Ecto neural progenitor cell (in vitro differentiated cells): ENCODE measurements around the gene SPECC1L.

ENCODE experiments used
- DNase-seq: peaks from one replicate; pipeline ENCODE4 v3.0.0-alpha.2; 2018; ENCODE audit warnings: low spot score

Gene SPECC1L

DNA sequence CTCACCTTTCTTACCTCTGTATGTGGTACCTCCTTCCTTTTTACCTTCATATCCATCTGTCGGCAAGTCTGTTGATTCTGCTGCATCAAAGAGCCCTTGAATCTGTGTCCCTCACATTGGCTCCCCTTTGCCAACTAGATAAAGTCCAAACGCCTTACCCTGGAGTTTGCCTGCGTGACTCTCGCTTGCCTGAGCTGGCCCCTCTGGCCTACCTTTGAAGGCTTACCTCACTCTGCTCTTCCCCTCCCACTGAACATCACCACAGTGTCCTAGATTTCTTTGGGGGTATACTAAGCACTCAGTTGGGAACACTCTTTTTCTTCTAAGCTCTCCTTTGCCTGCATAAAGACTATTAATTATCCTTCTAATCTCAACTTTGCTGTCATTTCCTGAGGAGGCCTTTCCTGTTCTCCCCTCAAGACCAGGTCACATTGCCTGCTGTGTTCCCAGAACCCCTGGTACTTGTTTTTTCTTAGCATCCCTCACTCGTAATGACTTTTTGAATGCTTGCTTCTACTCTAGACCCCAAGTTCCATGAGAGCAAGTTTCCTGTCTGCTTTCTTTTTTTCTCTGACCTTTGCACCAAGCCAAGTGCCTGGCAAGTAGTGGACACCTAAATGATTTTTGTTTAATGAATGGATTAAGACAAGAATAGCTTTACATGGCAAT lies 89.0 kb downstream of the SPECC1L start:
- DNase-seq: no peak

- no peak for DNase-seq
These were observed 91.5 kb downstream of the SPECC1L start for GRCh38 chr22:24361976-24362646.

DNA sequence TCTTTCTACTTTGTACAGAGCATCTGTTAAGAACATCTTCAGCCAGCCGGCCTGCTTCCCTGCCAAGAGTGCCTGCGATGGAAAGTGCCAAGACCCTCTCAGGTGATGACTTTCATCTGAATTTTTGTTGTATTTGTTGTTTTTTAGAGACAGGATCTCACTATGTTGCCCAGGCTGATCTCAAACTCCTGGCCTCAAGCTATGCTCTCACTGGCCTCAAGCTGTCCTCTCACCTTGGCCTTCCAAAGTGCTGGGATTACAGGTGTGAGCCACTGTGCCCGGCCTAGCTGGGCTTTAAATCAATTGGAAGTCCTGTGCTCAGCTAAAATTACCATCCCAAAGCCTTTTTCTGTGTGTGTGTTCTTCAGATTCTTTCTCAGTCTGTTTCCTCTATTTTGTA lies 92.6 kb downstream of the SPECC1L start:
- no peak for DNase-seq

DNA sequence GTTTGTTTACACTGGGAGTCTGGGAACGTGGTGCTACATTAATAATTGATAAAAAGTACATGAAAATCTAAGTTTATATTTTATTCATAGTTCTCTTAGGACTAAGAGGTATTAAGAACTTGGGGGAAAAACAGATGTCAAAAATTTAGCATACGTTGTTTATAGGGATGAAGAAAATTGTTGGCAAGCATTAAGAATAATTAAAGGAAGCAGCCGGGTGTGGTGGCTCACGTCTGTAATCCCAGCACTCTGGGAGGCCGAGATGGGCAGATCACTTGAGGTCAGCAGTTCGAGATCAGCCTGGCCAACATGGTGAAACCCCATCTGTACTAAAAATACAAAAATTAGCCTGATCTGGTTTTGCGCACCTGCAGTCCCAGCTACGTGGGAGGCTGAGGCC lies 96.1 kb downstream of the SPECC1L start:
- no peak for DNase-seq

GRCh38 chr22:24367841-24368240 lies 97.2 kb downstream of the SPECC1L start:
- no peak for DNase-seq

GRCh38 chr22:24370401-24370800 lies 99.8 kb downstream of the SPECC1L start:
- no peak for DNase-seq

GRCh38 chr22:24376002-24376401 lies 105.4 kb downstream of the SPECC1L start:
- no peak for DNase-seq

GRCh38 chr22:24376586-24376985 lies 106.0 kb downstream of the SPECC1L start:
- DNase-seq: no peak

GRCh38 chr22:24379536-24379935 lies 108.9 kb downstream of the SPECC1L start:
- DNase-seq: no peak

GRCh38 chr22:24380220-24380904 lies 109.7 kb downstream of the SPECC1L start:
- DNase-seq: no peak

DNA sequence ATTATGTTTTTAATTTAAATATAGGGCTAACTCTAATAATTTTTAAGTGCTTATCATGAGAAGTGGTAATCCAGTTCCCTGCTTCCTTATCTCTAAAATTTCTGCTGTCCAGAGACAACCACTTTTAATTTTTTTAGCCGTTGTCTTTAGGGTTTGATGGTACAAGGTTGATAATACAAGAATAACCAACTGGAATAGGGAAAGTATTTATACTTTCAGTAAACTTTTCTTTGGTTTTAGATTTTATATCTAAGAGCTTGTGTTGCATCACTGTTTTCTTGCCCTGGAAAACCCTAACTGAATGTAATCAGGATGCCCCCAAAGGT lies 110.2 kb downstream of the SPECC1L start:
- no peak for DNase-seq

GRCh38 chr22:24383061-24383460 lies 112.4 kb downstream of the SPECC1L start:
- no peak for DNase-seq

DNA sequence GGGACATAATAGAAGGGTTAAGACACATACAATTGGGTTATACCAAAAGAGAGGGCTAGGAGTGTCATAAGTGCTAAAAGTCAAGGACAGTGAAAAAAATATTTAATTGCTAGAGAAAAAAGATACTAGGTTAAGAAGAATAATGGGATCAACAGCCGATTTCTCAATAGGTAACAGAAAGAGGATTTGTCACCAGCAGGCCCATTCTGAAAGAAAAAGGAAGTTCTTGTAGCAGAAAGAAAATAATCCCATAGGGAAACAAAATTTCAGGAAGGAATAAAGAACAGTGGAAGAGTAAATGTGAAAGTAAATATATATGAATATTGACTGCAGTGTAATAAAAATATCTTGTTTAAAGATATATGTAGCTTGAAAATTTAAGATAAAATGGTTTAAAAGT lies 113.5 kb downstream of the SPECC1L start:
- no peak for DNase-seq

DNA sequence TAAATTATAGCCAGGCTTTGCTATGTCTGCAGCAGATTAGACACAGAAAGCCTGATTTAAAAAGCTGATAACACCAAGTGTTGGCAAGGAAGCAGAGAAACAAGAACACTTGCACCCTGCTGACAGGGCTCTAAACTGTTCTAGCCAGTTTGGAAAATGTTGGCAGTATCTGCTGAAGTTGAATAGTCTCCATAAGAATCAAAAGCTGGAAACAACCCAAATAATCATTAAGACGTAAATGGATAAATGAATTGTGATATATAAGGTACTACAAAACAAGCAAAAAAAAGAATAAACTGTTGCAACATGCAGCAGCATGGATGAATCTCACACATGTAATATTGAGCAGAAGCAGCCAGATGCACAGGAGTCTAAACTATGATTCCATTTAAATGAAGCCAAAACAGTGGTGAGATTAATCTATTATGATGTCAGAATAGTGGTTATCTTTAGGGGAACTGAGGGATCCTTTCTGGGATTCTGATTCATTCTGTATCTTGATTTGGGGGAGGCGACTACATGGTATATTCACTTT lies 116.4 kb downstream of the SPECC1L start:
- no peak for DNase-seq

DNA sequence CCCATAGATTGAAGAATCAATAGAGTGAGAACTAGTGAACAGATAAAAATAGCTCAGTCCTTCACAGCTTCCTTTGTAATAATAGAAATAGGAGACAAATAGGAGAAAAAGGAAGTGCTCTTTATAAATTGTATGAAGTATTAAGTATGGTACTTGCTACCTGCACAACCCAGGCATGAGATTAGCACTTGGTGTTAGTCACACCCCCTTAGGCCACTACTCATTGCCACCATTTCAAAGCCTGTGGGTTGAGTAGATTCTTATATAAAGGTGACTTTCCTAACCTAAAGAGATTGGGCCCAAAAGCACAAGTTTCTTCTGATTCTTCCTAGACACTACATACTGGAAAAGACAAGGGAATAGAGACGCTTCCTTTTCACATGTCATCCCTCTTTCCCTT lies 119.0 kb downstream of the SPECC1L start:
- DNase-seq: no peak

GRCh38 chr22:24390156-24390555 lies 119.5 kb downstream of the SPECC1L start:
- DNase-seq: no peak

GRCh38 chr22:24390576-24390975 lies 119.9 kb downstream of the SPECC1L start:
- DNase-seq: no peak

GRCh38 chr22:24391836-24392217 lies 121.2 kb downstream of the SPECC1L start:
- no peak for DNase-seq

DNA sequence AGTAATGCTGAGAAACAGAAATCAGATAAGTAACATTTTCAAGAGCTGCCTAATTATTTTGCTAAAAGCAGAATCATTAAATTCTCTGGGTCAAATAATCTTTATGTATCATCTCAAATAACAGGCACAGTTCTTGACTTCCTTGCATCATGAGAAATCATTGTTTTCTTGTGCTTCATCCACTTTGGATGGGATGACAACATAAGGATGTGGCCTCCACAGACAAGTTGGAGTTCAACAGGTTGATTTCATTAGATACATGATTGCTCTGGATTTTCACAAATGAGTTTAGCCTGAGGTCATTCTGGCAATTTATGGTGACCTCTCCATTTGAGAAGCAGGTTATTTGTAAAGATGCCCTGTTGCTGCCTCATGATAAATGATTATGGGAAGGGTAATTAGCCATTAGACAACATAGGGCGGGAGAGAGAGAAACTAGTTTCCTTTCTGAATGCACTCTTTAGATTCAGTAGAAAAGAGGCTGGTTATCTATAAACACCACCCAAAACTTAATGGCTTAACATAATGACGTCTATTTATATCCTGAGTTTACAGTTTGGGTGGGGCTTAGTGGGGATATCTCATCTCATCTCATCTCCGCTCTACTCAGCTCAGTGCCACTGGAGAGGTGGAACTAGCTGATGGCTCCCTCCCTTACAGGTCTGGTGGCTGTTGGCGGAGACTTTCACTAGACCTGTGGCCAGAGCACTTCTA lies 121.7 kb downstream of the SPECC1L start:
- no peak for DNase-seq

DNA sequence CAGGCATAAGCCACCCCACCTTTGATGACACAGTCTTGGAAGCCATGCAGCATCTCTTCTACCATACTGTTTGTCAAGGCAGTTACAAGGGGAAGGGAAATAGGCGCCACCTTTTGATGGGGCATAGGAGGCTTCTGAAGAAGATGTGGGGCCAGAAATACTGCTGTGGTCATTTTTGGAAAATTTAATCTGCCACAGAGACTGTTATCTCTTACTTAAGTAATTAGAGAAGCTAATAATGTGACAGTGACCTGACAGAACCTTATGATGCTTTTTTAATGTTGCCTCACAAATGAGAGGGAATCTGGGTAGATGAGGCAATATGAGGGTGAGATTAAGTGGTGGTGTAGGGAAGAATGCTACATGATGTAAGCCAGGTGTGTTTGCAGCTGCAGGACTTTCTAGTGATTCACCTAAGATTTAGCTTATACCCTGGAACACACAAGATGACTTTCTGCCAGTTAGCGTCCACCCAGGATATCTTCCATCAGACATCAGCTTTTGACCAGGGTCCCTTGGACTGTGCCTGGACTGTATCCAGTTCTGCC lies 122.5 kb downstream of the SPECC1L start:
- no peak for DNase-seq

DNA sequence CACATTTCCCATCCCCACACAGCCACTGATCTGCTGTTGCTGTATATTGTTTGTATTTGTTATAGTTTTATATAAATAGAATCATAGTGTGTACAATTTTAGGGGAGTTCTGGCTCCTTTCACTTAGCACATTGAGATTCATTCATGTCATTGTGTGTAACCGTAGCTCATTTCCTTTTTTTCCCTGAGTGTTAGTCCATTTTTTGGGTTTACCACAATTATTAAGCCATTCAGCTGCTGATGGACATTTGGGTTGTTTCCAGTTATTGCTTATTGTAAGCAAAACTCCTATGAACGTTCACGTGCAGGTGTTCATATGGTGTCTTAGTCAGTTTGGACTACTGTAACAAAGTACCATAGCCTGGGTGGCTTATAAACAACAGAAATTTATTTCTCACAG lies 123.2 kb downstream of the SPECC1L start:
- no peak for DNase-seq

DNA sequence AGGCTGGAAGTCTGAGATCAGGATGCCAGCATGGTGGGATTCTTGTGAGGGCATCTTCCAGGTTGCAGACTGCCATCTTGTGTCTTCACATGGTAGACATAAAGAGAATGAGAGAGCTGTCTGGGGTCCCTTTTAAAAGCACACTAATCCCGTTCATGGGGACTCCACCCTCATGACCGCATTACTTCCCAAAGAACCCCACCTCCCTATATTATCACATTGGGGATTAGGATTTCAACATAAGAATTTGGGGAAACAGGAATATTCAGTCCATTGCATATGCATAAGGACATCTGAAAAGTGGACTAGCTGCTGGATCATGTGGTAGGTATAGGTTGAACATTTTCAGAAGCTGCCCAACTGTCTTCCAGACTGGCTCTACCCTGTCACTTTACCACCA lies 123.6 kb downstream of the SPECC1L start:
- no peak for DNase-seq
